Measurements from ENCODE around the gene MKX.

The MKX gene

DNA sequence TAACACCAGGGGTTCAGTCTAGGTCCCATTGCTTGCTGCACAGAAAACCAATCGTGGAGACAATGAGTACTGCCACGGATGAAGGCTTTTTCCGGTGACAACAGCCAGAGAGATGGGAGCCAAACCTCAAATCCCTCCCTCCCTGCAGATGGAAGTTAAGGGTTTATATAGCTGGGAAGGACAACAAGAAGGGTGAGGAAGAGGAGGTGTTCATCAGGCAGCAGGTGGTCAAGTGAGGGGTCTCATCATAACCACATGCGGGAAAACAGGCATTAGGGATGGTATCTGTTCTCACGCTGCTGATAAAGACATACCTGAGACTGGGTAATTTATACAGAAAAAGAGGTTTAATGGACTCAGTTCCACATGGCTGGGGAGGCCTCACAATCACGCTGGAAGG, 91.3 kb downstream of the MKX start:
- DNase-seq (ENCODE audit: low read depth in 2 of 2) = no peak

DNA sequence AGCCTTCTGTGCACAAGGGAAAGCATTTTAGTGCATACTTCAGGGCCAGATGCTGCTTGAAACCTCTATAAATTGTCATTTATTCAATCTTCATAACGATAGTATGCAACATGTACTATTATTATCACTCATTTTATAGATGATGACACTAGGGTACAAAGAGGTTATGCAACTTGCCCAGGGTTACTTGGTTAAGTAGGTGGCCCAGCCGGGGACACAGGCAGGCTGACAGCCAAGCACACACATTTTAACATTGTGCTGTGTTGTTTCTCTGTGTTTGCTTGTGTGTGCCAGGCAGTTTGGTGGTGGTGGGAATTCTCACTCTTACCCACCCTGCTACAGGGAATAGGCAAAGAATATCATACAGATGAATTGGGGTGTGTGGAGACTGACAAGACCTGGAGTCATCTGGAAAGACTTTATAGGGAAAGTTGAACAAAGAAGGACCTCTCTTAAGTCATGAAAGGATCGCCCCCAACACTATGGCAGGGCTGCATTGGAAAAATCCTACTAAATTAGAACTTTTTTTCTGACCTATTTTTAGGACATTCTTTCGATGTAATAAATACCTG, 98.9 kb downstream of the MKX start:
- DNase-seq (ENCODE audit: low read depth in 2 of 2) = no peak

DNA sequence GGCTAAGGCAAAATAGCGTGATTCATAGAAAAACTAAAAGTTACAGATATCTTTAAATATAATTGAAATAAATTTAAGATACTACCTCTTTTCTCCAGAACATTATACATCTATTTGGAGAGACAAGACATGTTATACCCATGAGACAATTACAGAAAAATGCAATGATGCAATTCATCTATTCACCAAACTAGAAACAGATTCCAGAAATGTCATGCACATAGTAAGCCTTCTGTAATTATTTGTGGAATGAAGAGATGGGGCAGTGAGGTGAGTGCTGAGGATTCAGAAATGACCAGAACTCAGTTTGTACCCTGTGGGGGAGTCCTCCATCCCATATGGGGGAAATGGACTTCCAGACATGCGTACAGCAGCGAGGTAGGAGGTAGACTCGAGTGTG, 99.4 kb downstream of the MKX start:
- DNase-seq (ENCODE audit: low read depth in 2 of 2) = no peak

- no peak for DNase-seq (ENCODE audit: low read depth in 2 of 2)
Observed at GRCh38 chr10:27644307-27644939, 101.2 kb downstream of the MKX start.

DNA sequence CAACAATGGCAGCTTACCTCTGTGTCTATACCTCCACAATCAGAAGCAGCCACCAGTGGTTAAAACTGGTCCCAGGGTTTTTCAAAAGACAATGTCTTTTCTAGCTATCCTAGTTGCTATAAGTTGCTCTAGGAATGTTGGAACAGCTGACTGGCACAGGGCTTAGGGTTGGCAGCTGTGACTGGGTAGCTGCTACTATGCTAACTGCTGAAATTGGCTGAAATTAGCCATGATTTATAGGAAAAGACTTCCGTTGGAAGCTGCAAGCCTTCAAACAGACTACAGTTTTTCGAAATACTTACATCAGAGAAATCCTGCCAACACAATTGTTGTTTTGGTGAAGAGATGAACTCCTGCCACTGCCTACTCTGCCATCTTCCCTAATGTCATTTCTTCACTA, 102.3 kb downstream of the MKX start:
- no peak for DNase-seq (ENCODE audit: low read depth in 2 of 2)

GRCh38 chr10:27642023-27642589, 103.5 kb downstream of the MKX start:
- DNase-seq (ENCODE audit: low read depth in 2 of 2) = no peak

GRCh38 chr10:27638071-27638750, 107.4 kb downstream of the MKX start:
- DNase-seq (ENCODE audit: low read depth in 2 of 2) = no peak

DNA sequence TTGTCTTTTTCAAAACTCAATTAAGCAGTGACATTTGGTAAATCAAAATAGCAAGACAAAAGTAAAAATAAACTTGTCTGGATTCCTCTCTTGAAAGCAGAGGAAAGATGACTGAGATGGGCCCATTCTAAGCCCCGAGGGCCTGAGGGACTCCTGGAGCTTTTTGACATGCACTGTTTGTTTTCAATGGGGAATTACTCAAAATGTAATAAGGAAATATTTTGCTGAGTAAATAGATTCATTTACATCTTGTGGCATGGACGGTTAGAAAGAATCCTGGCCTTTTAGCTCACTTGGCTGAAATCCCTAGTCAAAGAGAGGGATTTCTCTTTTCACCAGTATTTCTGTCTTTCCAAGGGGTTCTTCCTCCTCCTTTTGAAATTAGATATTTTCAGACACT, 108.0 kb downstream of the MKX start:
- no peak for DNase-seq (ENCODE audit: low read depth in 2 of 2)

DNA sequence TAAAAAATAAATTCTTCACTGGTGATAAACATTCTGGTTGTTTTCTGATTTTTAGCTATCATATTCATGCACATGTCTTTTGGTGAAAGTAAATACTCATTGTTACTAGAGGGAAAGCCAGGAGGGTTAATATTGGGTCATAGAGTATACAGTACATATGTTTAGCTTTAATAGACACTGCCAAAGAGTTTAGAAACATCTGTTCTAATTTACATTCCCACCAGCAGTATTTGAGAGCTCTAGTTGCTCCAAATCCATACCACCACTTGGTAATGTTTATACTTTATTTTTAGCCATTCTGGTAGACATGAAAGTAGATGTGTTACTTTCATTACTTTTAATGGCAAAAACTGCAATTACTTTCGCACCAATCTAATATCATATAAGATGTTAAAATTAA, 108.8 kb downstream of the MKX start:
- no peak for DNase-seq (ENCODE audit: low read depth in 2 of 2)

GRCh38 chr10:27635699-27636270, 109.8 kb downstream of the MKX start:
- no peak for DNase-seq (ENCODE audit: low read depth in 2 of 2)

DNA sequence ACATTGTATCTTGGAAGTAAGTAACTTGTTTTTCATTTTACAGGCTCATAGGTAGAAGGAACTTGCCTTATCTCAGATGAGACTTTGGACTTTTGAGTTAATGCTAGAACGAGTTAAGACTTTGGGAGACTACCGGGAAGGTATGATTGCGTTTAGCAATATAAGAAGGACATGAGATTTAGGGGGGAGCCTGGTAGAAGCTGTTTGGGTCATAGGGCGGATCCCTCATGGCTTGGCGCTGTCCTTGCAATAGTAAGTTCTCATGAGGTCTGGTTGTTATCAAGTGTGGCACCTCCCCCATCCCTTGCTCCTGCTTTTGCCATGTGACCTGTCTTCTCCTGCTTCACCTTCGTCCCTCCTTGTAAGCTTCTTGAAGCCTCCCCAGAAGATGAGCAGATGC, 110.3 kb downstream of the MKX start:
- DNase-seq (ENCODE audit: low read depth in 2 of 2) = no peak

DNA sequence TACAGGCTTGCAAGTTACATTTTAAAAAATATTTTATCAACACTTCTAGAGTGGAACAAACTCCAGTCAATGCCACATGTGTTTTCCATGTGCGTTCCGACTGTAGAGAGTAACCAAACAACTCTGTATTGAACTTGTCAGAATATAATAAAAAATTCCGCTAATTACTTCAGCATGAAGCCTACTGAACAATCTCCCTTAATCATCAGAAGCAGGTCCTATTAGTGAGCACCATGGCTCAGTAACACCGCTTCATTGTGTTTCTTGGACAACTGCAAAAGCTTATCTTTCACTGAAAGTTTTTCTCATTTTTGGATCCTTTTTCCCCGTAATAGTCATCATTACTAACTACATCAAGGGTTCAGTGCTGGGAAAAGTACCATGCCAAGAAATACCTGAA, 117.0 kb downstream of the MKX start:
- no peak for DNase-seq (ENCODE audit: low read depth in 2 of 2)

DNA sequence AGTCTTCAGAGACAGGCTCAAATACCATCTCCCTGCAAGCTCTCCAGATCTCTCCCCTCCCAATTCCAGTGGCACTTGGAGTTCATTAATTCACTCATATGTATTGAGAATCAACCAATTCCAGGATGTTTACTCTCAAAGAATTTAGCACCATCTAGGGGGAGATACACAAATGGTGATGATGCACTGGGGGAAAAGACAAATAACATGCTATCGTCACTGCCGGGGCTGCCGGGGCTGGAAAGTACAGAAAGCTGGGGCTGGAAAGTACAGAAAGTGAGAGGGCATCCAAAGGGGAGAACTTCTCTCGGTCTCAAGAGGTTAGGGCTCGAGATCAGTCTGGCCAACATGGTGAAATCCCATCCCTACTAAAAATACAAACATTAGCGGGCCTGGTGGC, 118.7 kb downstream of the MKX start:
- DNase-seq (ENCODE audit: low read depth in 2 of 2) = no peak

GRCh38 chr10:27625452-27626211, 120.0 kb downstream of the MKX start:
- no peak for DNase-seq (ENCODE audit: low read depth in 2 of 2)

DNA sequence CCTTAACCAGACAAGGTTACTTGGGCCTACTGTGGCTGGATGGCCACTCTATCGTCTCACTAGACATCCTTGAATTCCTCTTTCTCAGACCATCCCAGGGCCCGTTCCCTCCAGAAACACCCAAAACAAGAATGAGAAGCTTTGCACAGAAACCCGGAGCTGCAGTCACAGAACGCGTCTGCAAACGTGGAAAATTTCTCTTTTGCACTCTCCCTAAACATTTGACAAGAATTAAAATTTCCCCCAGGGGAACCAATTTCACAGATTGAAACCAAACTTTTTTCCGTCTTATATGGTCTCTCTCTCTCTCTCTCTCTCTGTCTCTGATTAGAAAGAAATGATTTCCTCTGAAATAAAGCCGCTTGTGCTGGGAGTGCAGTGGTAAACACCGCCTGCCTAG, 120.7 kb downstream of the MKX start:
- DNase-seq (ENCODE audit: low read depth in 2 of 2) = no peak

All from stimulated activated CD8-positive, alpha-beta memory T cell treated with anti-CD3 and anti-CD28 coated beads, Interleukin-7, amount 100 ng/mL, for 4 hours (primary cell).